PC-3 (cell line): ENCODE data around the gene EDEM1. TPM values are rescaled to one million over a fixed set of nuclear protein-coding genes. Genes with fewer than 3 reads are reported as not detected.
A peak's percentile ranks its signal among the peaks of the same experiment; 100 is the strongest.

Experiments used
- ATAC-seq: fragments of 200-7000 bp; cut with Tn5 transposase; 2 replicates; pipeline ENCODE4 v1.9.1; 2020; ENCODE audit warnings: mild to moderate bottlenecking, moderate library complexity
- BruUV-seq: library from RNA; stranded (reverse); fragments of 400-500 nt; replicated peaks from 2 replicates; lab custom pipeline; 2021; lab: Mats Ljungman, UMichigan
- CTCF ChIA-PET: fragments of 300-600 bp; sonication (Branson Sonifier 250); formaldehyde crosslinking; loops from one replicate; lab custom pipeline; 2022; ENCODE audit warnings: antibody characterized with exemption; lab: Charles Lee
- POLR2A ChIA-PET: fragments of 300-600 bp; sonication (Branson Sonifier 250); formaldehyde crosslinking; loops from one replicate; lab custom pipeline; 2022; ENCODE audit warnings: antibody characterized with exemption; ENCODE audit not compliant: unreplicated experiment; lab: Charles Lee
- DNase-seq: peaks from one replicate; pipeline ENCODE4 v3.0.0-alpha.2; 2015
- H2AFZ ChIP-seq: fragments of 300-600 bp; sonication (generic); 2 replicates; pipeline ENCODE4 v1.6.0; 2016; ENCODE audit warnings: antibody characterized with exemption, low read length
- H3F3A ChIP-seq: fragments of 300-600 bp; sonication (generic); one replicate; pipeline ENCODE4 v1.6.0; 2017; ENCODE audit warnings: antibody characterized with exemption, low read length, control low read depth, mild to moderate bottlenecking; ENCODE audit not compliant: unreplicated experiment
- H3K27ac ChIP-seq: fragments of 300-600 bp; sonication (generic); 2 replicates; pipeline ENCODE4 v1.5.1; 2016; ENCODE audit warnings: mild to moderate bottlenecking, low read length
- H3K27me3 ChIP-seq: fragments of 300-600 bp; sonication (generic); 2 replicates; pipeline ENCODE4 v1.6.1; 2016; ENCODE audit warnings: low read length, mixed read lengths
- H3K36me3 ChIP-seq: fragments of 300-600 bp; sonication (generic); 2 replicates; pipeline ENCODE4 v1.6.1; 2016; ENCODE audit warnings: low read depth, mixed run types, low read length, mixed read lengths
- H3K4me1 ChIP-seq: fragments of 300-600 bp; sonication (generic); 2 replicates; pipeline ENCODE4 v1.5.1; 2016; ENCODE audit warnings: low read length; ENCODE audit not compliant: insufficient read depth
- H3K4me2 ChIP-seq: fragments of 300-600 bp; sonication (generic); 2 replicates; pipeline ENCODE4 v1.6.0; 2016; ENCODE audit warnings: low read length
- H3K4me3 ChIP-seq: fragments of 300-600 bp; sonication (generic); 2 replicates; pipeline ENCODE4 v1.5.1; 2016; ENCODE audit warnings: mild to moderate bottlenecking, low read length, mixed read lengths
- H3K79me2 ChIP-seq: fragments of 300-600 bp; sonication (generic); 2 replicates; pipeline ENCODE4 v1.6.1; 2017; ENCODE audit warnings: low read length, mixed read lengths
- H3K9ac ChIP-seq: fragments of 300-600 bp; sonication (generic); 2 replicates; pipeline ENCODE4 v1.6.0; 2016; ENCODE audit warnings: mild to moderate bottlenecking, low read length
- H3K9me2 ChIP-seq: fragments of 300-600 bp; sonication (generic); replicated peaks from 2 replicates; pipeline ENCODE4 v1.6.1; 2016; ENCODE audit warnings: mixed run types, low read length, mixed read lengths
- H3K9me3 ChIP-seq: fragments of 300-600 bp; sonication (generic); 2 replicates; pipeline ENCODE4 v1.6.1; 2016; ENCODE audit warnings: low read length, mixed read lengths
- H4K20me1 ChIP-seq: fragments of 300-600 bp; sonication (generic); 2 replicates; pipeline ENCODE4 v1.6.1; 2016; ENCODE audit warnings: low read length, mixed read lengths
- EZH2 ChIP-seq: fragments of 300-600 bp; sonication (generic); IDR thresholded peaks from one replicate; pipeline ENCODE4 v1.6.1; 2017; ENCODE audit warnings: antibody characterized with exemption, mild to moderate bottlenecking, low read length; ENCODE audit not compliant: unreplicated experiment
- EZH2phosphoT487 ChIP-seq: fragments of 300-600 bp; sonication (generic); IDR thresholded peaks from 2 replicates; pipeline ENCODE4 v1.6.1; 2018; ENCODE audit warnings: mild to moderate bottlenecking, antibody characterized with exemption, low read length, borderline replicate concordance
- intact Hi-C: fragments of 100-400 bp; cut with micrococcal nuclease; formaldehyde crosslinking; loops from 2 replicates; pipeline ENCODE4 v1.9.0; 2023
- total RNA-seq: library from RNA; depleted of rRNA; stranded (reverse); fragments of >200 nt; gene quantifications from 2 replicates; pipeline ENCODE4 v1.2.3, GENCODE V29; 2014
- TF ChIP-seq, protein P1 (sequence below): fragments of 300-600 bp; sonication (generic); conservative IDR thresholded peaks from 2 replicates; pipeline ENCODE4 v1.5.1; 2017; ENCODE audit warnings: antibody characterized with exemption, low read depth, mild to moderate bottlenecking, low read length

EDEM1 gene
- total RNA-seq, 1 experiment from 2014 or later, result 39.4 TPM

DNA sequence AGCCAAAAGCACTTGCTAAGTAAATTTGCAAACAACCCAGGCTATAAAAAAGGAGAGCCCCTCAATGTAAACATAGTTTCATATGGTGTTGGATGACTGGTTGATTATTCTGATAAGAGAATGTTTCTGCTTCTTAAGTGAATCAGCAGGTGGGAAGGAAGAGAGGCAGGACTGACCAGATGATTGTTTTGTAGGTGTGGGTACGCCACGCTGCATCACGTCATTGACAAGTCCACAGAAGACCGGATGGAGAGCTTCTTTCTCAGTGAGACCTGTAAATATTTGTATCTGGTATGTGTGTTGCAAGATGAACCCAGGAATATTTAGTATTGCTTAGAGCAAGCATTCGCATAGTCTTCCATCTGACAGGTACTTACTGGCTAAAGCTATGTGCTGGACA is 23.4 kb downstream of the EDEM1 start:
- POLR2A ChIA-PET, result no interaction called here
- intact Hi-C loops, result no loop called here
- Histone ChIP-seq H3K4me2 (no peak overlapping the region), H3K9me3 (no peaks in the 10 kb centered on the region), H3K9me2 (no peaks in the 10 kb centered on the region), H3K27me3 (no peaks in the 10 kb centered on the region), H4K20me1 (no peaks in the 10 kb centered on the region), H2AFZ (no peak overlapping the region), H3K4me1 (peaks cover 9% of the 10 kb centered on the region; the same call in 1 of the 2 replicates), H3K27ac (no peak overlapping the region), H3F3A (no peaks in the 10 kb centered on the region), H3K79me2 (no peaks in the 10 kb centered on the region), H3K9ac (no peak overlapping the region), H3K4me3 (no peak overlapping the region), H3K36me3 (peaks cover 66% of the 10 kb centered on the region)
- TF ChIP-seq EZH2phosphoT487, result no peak
- TF ChIP-seq EZH2, result no peak
- TF ChIP-seq, protein P1, sequence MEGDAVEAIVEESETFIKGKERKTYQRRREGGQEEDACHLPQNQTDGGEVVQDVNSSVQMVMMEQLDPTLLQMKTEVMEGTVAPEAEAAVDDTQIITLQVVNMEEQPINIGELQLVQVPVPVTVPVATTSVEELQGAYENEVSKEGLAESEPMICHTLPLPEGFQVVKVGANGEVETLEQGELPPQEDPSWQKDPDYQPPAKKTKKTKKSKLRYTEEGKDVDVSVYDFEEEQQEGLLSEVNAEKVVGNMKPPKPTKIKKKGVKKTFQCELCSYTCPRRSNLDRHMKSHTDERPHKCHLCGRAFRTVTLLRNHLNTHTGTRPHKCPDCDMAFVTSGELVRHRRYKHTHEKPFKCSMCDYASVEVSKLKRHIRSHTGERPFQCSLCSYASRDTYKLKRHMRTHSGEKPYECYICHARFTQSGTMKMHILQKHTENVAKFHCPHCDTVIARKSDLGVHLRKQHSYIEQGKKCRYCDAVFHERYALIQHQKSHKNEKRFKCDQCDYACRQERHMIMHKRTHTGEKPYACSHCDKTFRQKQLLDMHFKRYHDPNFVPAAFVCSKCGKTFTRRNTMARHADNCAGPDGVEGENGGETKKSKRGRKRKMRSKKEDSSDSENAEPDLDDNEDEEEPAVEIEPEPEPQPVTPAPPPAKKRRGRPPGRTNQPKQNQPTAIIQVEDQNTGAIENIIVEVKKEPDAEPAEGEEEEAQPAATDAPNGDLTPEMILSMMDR, result no peak
- ATAC-seq (peak; percentile 25), DNase-seq (peak; percentile 28)
- BruUV-seq, result no TSS peak
- CTCF ChIA-PET, result no interaction called here

DNA sequence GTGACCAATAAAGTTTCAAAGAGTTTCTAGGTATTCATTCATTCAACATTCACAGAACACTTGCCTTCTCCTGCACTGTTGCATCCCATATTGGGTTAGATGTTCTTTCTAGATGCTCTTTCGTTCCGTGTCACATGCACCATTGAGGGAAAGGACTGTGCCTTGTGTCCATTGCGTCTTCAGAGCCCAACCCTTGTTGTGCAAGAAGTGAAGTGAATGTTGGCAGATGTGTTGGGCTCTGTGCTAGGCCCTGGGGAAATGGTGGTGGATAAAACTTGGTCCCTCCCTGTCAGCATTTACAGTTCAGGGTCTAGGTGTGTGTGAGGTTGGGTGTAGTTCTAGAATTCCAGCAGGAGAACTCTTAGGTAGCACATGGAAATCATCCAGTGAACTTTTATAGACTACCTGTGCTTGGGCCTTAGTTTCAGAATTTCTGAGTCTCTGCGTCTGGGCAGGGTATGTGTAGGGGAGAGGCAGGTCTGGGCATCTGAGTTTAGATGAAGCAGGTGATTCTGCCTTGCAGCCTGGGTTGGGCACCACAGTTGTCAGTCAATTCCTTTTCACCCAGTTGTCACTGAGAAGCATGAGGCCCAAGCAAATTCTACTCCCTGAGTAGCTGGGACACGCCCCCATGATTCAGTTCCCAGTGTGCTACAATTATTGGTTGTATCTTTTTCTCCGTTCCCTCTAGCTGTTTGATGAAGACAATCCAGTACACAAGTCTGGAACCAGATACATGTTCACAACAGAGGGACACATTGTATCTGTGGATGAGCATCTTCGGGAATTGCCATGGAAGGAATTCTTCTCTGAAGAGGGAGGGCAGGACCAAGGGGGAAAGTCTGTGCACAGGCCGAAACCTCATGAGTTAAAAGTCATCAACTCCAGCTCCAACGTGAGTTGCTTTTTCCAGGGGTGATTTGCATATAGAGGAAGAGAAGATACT is 25.4 kb downstream of the EDEM1 start:
- Histone ChIP-seq H3K27ac (no peak overlapping the region), H3K9ac (no peak overlapping the region), H3K79me2 (no peaks in the 10 kb centered on the region), H4K20me1 (no peaks in the 10 kb centered on the region), H3K36me3 (peaks cover 61% of the 10 kb centered on the region), H3F3A (no peaks in the 10 kb centered on the region), H3K9me3 (no peaks in the 10 kb centered on the region), H3K4me2 (no peak overlapping the region), H3K27me3 (no peaks in the 10 kb centered on the region), H3K4me1 (peaks cover 9% of the 10 kb centered on the region; the same call in 1 of the 2 replicates), H3K4me3 (no peak overlapping the region), H2AFZ (no peak overlapping the region), H3K9me2 (no peaks in the 10 kb centered on the region)
- intact Hi-C loops, result no loop called here
- CTCF ChIA-PET, result no interaction called here
- peak; percentile 17 for DNase-seq
- BruUV-seq, result no TSS peak
- POLR2A ChIA-PET, result no interaction called here
- peak; percentile 44; the same call in 1 of the 2 replicates for ATAC-seq
- TF ChIP-seq EZH2 (no peak), EZH2phosphoT487 (no peak)
- TF ChIP-seq, protein P1, result no peak

DNA sequence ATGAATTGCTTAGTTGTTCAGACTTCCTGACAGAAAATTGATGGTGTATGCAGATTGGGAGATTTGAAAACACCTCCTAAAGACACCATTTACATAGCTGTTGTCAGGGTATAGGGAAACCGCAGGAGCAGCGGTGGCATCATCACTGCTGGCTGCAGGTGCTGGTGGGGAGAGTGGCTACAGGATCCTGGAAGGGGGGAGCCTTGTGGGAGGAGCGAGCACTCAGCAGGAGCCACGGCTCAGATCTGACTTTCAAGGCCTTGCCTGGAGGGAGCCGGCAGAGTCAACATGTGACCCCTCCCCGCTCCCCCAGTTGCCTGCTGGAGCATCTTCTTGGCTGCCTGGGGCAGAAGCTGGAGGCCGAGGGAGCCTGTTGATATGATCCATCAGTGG is 26.1 kb downstream of the EDEM1 start:
- no TSS peak for BruUV-seq
- Histone ChIP-seq H3K4me2 (no peak overlapping the region), H4K20me1 (no peaks in the 10 kb centered on the region), H3K9ac (no peak overlapping the region), H2AFZ (no peak overlapping the region), H3K9me2 (no peaks in the 10 kb centered on the region), H3K4me1 (peaks cover 9% of the 10 kb centered on the region; the same call in 1 of the 2 replicates), H3K27me3 (no peaks in the 10 kb centered on the region), H3K4me3 (no peak overlapping the region), H3F3A (no peaks in the 10 kb centered on the region), H3K9me3 (no peaks in the 10 kb centered on the region), H3K79me2 (no peaks in the 10 kb centered on the region), H3K36me3 (peaks cover 55% of the 10 kb centered on the region), H3K27ac (no peak overlapping the region)
- ATAC-seq (no peak), DNase-seq (no peak)
- CTCF ChIA-PET, result no interaction called here
- TF ChIP-seq EZH2 (no peak), EZH2phosphoT487 (no peak)
- TF ChIP-seq, protein P1, result no peak
- intact Hi-C loops, result no loop called here
- POLR2A ChIA-PET, result no interaction called here
